Suprapubic skin (tissue), 4 donors: ENCODE results near the gene CHAD.

ENCODE experiments used
- EP300 ChIP-seq: sonication (generic); formaldehyde crosslinking; IDR thresholded peaks from one replicate; pipeline ENCODE4 v1.6.1; 2017; ENCODE audit warnings: antibody characterized with exemption
- POLR2A ChIP-seq, 2 donors: fragments of 450-650 bp; IDR thresholded peaks; one replicate each; pipeline ENCODE4 v1.6.1; 2017; ENCODE audit warnings: antibody characterized with exemption in 2 of 2, mild to moderate bottlenecking in 2 of 2, moderate library complexity in 2 of 2
- POLR2AphosphoS5 ChIP-seq, 3 donors: sonication (generic); formaldehyde crosslinking; IDR thresholded peaks; one replicate each; pipeline ENCODE4 v1.6.1; 2017; ENCODE audit warnings: antibody characterized with exemption in 3 of 3
- TF ChIP-seq, protein P1 (sequence below), 2 donors: fragments of 200-600 bp in 1 of 2; fragments of 450-650 bp in 1 of 2; sonication (generic) in 1 of 2; IDR thresholded peaks; one replicate each; pipeline ENCODE4 v1.5.1; 2016 to 2019; ENCODE audit warnings: antibody characterized with exemption in 2 of 2, mild to moderate bottlenecking in 1 of 2, moderate library complexity in 1 of 2

DNA sequence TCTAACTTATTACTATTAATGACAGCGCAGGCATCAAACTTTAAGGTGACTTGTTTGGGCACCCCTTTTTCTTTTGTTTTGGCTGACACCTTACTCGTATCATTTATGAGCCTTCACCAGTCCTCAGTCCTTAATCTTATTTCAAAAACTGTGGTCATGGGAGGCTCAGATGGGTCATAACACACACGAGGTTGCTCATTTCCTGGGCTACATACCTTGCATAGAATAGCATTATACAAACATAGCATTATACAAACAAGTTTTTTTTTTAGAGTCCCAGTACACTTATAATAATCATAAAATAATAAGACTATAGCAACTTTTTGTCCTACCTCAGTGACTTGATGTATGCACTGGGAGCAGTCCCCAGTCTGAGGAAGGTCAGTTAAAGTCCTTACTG lies 53.9 kb downstream of the CHAD start:
- TF ChIP-seq, protein P1, sequence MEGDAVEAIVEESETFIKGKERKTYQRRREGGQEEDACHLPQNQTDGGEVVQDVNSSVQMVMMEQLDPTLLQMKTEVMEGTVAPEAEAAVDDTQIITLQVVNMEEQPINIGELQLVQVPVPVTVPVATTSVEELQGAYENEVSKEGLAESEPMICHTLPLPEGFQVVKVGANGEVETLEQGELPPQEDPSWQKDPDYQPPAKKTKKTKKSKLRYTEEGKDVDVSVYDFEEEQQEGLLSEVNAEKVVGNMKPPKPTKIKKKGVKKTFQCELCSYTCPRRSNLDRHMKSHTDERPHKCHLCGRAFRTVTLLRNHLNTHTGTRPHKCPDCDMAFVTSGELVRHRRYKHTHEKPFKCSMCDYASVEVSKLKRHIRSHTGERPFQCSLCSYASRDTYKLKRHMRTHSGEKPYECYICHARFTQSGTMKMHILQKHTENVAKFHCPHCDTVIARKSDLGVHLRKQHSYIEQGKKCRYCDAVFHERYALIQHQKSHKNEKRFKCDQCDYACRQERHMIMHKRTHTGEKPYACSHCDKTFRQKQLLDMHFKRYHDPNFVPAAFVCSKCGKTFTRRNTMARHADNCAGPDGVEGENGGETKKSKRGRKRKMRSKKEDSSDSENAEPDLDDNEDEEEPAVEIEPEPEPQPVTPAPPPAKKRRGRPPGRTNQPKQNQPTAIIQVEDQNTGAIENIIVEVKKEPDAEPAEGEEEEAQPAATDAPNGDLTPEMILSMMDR (IDR thresholded peaks at IDR 0.05), result no peak
- TF ChIP-seq EP300, result no peak
- TF ChIP-seq POLR2A (IDR thresholded peaks at IDR 0.05), result no peak
- TF ChIP-seq POLR2AphosphoS5 (IDR thresholded peaks at IDR 0.05), result no peak
